Sigmoid colon (tissue), 7 donors: Measurements from ENCODE around the gene DHX15. TPM values are rescaled to one million over a fixed set of nuclear protein-coding genes. Genes with fewer than 3 reads are reported as not detected.

Source experiments
- DNase-seq: peaks from one replicate; pipeline ENCODE4 v3.0.0-alpha.2; 2019
- H3K27ac ChIP-seq, 4 donors: fragments of 200-600 bp; sonication (generic); one replicate each; pipeline ENCODE4 v1.5.1; 2016 to 2019; ENCODE audit warnings: mild to moderate bottlenecking in 1 of 4
- H3K27me3 ChIP-seq, 3 donors: fragments of 200-600 bp; sonication (generic); one replicate each; pipeline ENCODE4 v1.5.1; 2019; ENCODE audit warnings: mild to moderate bottlenecking in 1 of 3
- H3K36me3 ChIP-seq, 4 donors: fragments of 200-600 bp; sonication (generic); one replicate each; pipeline ENCODE4 v1.5.1; 2016 to 2019
- H3K4me1 ChIP-seq, 4 donors: fragments of 200-600 bp; sonication (generic); one replicate each; pipeline ENCODE4 v1.5.1; 2017 to 2019
- H3K4me3 ChIP-seq, 4 donors: fragments of 200-600 bp; sonication (generic); one replicate each; pipeline ENCODE4 v1.5.1; 2017 to 2019; ENCODE audit warnings: mild to moderate bottlenecking in 2 of 4, moderate library complexity in 1 of 4
- H3K9me3 ChIP-seq, 4 donors: fragments of 200-600 bp in 3 of 4; sonication (generic) in 3 of 4; one replicate each; pipeline versions ENCODE4 v1.5.1 to v1.6.1; 2013 to 2019
- EP300 ChIP-seq, 4 donors: sonication (generic); formaldehyde crosslinking; IDR thresholded peaks; one replicate each; pipeline ENCODE4 v1.6.1; 2017; ENCODE audit warnings: antibody characterized with exemption in 4 of 4
- POLR2A ChIP-seq, 2 donors: fragments of 450-650 bp; IDR thresholded peaks; one replicate each; pipeline ENCODE4 v1.6.1; 2016; ENCODE audit warnings: antibody characterized with exemption in 2 of 2, mild to moderate bottlenecking in 2 of 2, moderate library complexity in 2 of 2
- POLR2AphosphoS5 ChIP-seq, 4 donors: sonication (generic); formaldehyde crosslinking; IDR thresholded peaks; one replicate each; pipeline ENCODE4 v1.6.1; 2017; ENCODE audit warnings: antibody characterized with exemption in 4 of 4
- WGBS, 2 donors: extraction: QIAGEN DNeasy Blood & Tissue Kit; methylation state at CpG; one replicate each; pipeline ENCODE4 v1.1.7; 2013; 5-methylcytosine and 5-hydroxymethylcytosine counted together
- intact Hi-C: fragments of 100-400 bp; cut with DNase I; formaldehyde crosslinking; loops from one replicate; pipeline ENCODE4 v1.15.1; 2023
- polyA plus RNA-seq, 3 donors: library from polyadenylated mRNA; stranded (reverse); fragments of 200-250 nt; gene quantifications; one replicate each; pipeline ENCODE4 v1.2.3, GENCODE V29; 2013
- total RNA-seq, 4 donors: library from RNA; depleted of rRNA; stranded (reverse); fragments of >200 nt; gene quantifications; one replicate each; pipeline ENCODE4 v1.1.0, GENCODE V29; 2016
- TF ChIP-seq, protein P1 (sequence below), 4 experiments: fragments of 450-650 bp in 3 of 4; fragments of 200-600 bp in 1 of 4; IDR thresholded peaks; one replicate each; pipeline ENCODE4 v1.5.1; 2016 to 2019; ENCODE audit warnings: antibody characterized with exemption in 4 of 4, mild to moderate bottlenecking in 3 of 4, moderate library complexity in 2 of 4
- donor health status: healthy with polysubstance abuse.
- donor health status: Bipolar disorder and iron deficiency.
- donor health status: healthy.

DHX15 gene
- total and polyA plus RNA-seq, 7 donors, result 53.5 to 136 (median 103) TPM

DNA sequence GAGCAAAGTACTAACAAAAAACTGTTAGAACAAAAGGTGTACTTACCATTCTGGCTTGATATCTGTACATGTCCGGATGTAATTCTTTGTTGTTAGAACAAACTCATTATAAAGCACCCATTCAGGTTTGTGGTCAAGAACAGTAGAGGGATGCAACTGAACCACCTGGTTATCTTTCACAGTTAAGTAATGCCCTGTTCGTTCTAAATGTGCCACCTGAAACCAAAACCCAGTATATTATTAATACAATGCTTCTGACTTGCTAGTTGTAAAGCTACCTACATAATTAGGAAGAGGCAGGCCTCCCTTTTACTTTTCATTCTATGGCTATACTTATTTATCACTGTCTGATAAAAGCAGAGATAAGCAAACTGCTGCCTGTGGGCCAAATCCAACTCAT is 54.8 kb downstream of the DHX15 start:
- Histone ChIP-seq H3K9me3 (no peaks in the 10 kb centered on the region), H3K27me3 (no peaks in the 10 kb centered on the region), H3K36me3 (peaks cover 4 to 85% (median 22%) of the 10 kb centered on the region in 4 donors), H3K4me1 (peaks cover 0 to 11% (median 2%) of the 10 kb centered on the region in 4 donors), H3K27ac (no peak overlapping the region), H3K4me3 (no peak overlapping the region)
- WGBS, 2 donors, result 83 to 86% methylated on average over 2 of the region's 2 CpGs
- no peak for DNase-seq
- intact Hi-C loops, result no loop called here
- TF ChIP-seq EP300 (IDR thresholded peaks at IDR 0.05) (no peak), POLR2AphosphoS5 (IDR thresholded peaks at IDR 0.05) (no peak), POLR2A (IDR thresholded peaks at IDR 0.05) (no peak)
- TF ChIP-seq, protein P1, sequence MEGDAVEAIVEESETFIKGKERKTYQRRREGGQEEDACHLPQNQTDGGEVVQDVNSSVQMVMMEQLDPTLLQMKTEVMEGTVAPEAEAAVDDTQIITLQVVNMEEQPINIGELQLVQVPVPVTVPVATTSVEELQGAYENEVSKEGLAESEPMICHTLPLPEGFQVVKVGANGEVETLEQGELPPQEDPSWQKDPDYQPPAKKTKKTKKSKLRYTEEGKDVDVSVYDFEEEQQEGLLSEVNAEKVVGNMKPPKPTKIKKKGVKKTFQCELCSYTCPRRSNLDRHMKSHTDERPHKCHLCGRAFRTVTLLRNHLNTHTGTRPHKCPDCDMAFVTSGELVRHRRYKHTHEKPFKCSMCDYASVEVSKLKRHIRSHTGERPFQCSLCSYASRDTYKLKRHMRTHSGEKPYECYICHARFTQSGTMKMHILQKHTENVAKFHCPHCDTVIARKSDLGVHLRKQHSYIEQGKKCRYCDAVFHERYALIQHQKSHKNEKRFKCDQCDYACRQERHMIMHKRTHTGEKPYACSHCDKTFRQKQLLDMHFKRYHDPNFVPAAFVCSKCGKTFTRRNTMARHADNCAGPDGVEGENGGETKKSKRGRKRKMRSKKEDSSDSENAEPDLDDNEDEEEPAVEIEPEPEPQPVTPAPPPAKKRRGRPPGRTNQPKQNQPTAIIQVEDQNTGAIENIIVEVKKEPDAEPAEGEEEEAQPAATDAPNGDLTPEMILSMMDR (IDR thresholded peaks at IDR 0.05), result no peak

DNA sequence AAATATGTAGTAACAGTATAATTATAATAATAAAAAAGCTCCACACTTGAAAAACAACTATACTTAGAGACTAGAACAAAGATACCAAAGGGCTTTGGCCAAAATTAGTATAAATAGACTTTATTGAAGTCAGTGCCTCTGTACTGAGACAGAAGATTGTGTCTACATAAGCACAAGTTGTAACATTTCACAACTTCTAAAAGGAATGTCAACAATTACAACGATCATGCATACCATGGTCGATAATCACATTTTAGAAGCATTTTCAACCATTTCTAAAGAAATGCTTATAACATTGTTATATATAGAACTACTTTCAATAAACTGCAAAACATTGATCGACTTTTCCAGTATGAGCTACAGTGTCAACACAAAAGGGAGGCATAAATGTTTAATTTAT is 57.0 kb downstream of the DHX15 start:
- H3K9me3 ChIP-seq, result no peaks in the 10 kb centered on the region
- no peak overlapping the region for H3K4me3 ChIP-seq
- WGBS, 2 donors, result 80 to 83% methylated on average over 3 of the region's 3 CpGs
- DNase-seq, result no peak
- H3K27ac ChIP-seq, result no peak overlapping the region
- intact Hi-C loops, result no loop called here
- H3K36me3 ChIP-seq, result peaks cover 4 to 84% (median 20%) of the 10 kb centered on the region in 4 donors
- no peaks in the 10 kb centered on the region for H3K27me3 ChIP-seq
- TF ChIP-seq EP300 (IDR thresholded peaks at IDR 0.05) (no peak), POLR2AphosphoS5 (IDR thresholded peaks at IDR 0.05) (no peak), POLR2A (IDR thresholded peaks at IDR 0.05) (no peak)
- TF ChIP-seq, protein P1 (IDR thresholded peaks at IDR 0.05), result no peak
- peaks cover 0 to 5% (median 0%) of the 10 kb centered on the region in 4 donors for H3K4me1 ChIP-seq

DNA sequence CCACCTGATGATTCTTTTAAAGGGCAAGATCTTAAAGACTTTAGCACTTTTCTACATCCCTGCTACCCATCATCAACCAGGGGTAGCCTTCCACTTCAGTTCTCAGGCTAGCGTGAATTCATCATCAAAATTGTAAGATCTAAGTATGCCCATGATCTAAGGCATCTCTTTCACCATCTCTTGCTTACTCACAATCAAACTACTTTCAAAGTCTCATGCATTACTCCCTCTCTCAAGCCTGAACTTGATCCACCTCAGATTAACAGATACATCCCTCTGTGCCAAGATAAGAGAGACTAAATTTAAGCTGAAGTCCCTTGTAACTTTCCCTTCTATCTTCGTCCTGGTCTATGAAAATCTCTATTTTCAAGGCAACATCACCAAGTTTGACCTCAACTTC is 62.8 kb downstream of the DHX15 start:
- intact Hi-C loops, result no loop called here
- H3K27ac ChIP-seq, result no peak overlapping the region
- H3K36me3 ChIP-seq, result peaks cover 0 to 40% (median 7%) of the 10 kb centered on the region in 4 donors
- no peak for DNase-seq
- no peaks in the 10 kb centered on the region for H3K9me3 ChIP-seq
- 93 to 94% methylated on average over 2 of the region's 2 CpGs for WGBS, 2 donors
- no peaks in the 10 kb centered on the region for H3K27me3 ChIP-seq
- H3K4me3 ChIP-seq, result no peak overlapping the region
- TF ChIP-seq POLR2A (IDR thresholded peaks at IDR 0.05), result no peak
- TF ChIP-seq, protein P1 (IDR thresholded peaks at IDR 0.05), result no peak
- no peak for TF ChIP-seq EP300 (IDR thresholded peaks at IDR 0.05)
- no peak for TF ChIP-seq POLR2AphosphoS5 (IDR thresholded peaks at IDR 0.05)
- H3K4me1 ChIP-seq, result peaks cover 0 to 26% (median 16%) of the 10 kb centered on the region in 4 donors

DNA sequence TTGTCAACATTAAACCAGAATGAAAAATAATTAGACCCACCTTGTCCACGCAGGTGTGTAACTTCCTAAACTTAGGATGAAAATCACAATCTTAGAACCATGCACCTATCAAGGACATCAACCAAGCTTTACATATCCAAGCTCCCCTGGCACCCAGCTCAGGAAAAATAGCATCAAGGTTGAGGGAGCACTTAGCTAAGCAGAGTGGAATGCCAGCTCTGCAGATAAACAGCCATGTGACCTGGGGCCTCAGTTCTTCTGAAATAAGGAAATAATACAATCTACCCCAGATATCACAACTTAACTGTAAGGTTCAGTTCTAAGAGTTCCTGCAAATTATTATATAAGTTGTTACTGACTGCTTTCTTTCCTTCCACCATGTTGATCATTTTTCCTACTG is 64.7 kb downstream of the DHX15 start:
- intact Hi-C loops, result no loop called here
- Histone ChIP-seq H3K4me1 (peaks cover 0 to 26% (median 16%) of the 10 kb centered on the region in 4 donors), H3K36me3 (peaks cover 0 to 22% (median 0%) of the 10 kb centered on the region in 4 donors), H3K27ac (no peak overlapping the region), H3K27me3 (no peaks in the 10 kb centered on the region), H3K9me3 (no peaks in the 10 kb centered on the region), H3K4me3 (no peak overlapping the region)
- TF ChIP-seq EP300 (IDR thresholded peaks at IDR 0.05) (no peak), POLR2A (IDR thresholded peaks at IDR 0.05) (no peak), POLR2AphosphoS5 (IDR thresholded peaks at IDR 0.05) (no peak)
- TF ChIP-seq, protein P1 (IDR thresholded peaks at IDR 0.05), result no peak
- no peak for DNase-seq
- WGBS, 2 donors, result 96 to 97% methylated on average over 1 of the region's 1 CpG

DNA sequence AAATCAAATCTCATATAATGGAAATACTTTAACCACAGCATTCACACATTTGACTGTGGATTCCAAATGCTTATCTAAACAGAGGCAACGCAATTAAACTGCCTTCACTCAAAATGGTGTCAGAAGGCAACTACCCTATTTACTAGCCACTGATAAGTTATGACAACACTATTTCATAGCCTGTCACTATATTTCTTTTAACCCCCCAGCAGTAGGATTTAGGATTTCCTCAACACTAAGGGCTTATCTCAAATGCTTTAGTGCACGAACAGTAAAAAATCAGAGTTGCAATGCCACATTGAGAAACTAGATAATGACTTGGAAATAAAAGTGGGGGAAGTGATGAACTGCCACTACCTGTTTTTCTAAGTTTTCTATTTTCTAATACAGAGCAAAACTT is 66.7 kb downstream of the DHX15 start:
- Histone ChIP-seq H3K27ac (no peak overlapping the region), H3K4me3 (no peak overlapping the region), H3K4me1 (peaks cover 0 to 26% (median 16%) of the 10 kb centered on the region in 4 donors), H3K36me3 (peaks cover 0 to 15% (median 0%) of the 10 kb centered on the region in 4 donors), H3K9me3 (no peaks in the 10 kb centered on the region), H3K27me3 (no peaks in the 10 kb centered on the region)
- intact Hi-C loops, result no loop called here
- TF ChIP-seq, protein P1 (IDR thresholded peaks at IDR 0.05), result no peak
- TF ChIP-seq POLR2A (IDR thresholded peaks at IDR 0.05), result no peak
- TF ChIP-seq EP300 (IDR thresholded peaks at IDR 0.05), result no peak
- TF ChIP-seq POLR2AphosphoS5 (IDR thresholded peaks at IDR 0.05), result no peak
- DNase-seq, result no peak
- WGBS, 2 donors, result 78 to 94% methylated on average over 2 of the region's 2 CpGs
